Heart right ventricle (tissue), 16 donors: ENCODE data around the gene RNF123. TPM values are rescaled to one million over a fixed set of nuclear protein-coding genes. Genes with fewer than 3 reads are reported as not detected.

Experiments
- ATAC-seq, 8 donors: fragments of 200-7000 bp; cut with Tn5 transposase; one replicate each; pipeline ENCODE4 v1.9.1; 2020; ENCODE audit warnings: mild to moderate bottlenecking in 8 of 8, moderate library complexity in 8 of 8, moderate number of reproducible peaks in 1 of 8
- DNase-seq, 2 donors: peaks; one replicate each; pipeline ENCODE4 v3.0.0-alpha.2; 2020
- H3K27ac ChIP-seq, 10 donors: fragments of 200-600 bp; sonication (generic) in 2 of 10; one replicate each; pipeline versions ENCODE4 v1.5.0 to v1.8.0; 2020 to 2022; ENCODE audit warnings: mild to moderate bottlenecking in 3 of 10
- H3K27me3 ChIP-seq, 7 donors: fragments of 200-600 bp; one replicate each; pipeline ENCODE4 v1.8.0; 2021 to 2022; ENCODE audit warnings: mild to moderate bottlenecking in 2 of 7
- H3K36me3 ChIP-seq, 9 donors: fragments of 200-600 bp; sonication (generic) in 1 of 9; one replicate each; pipeline versions ENCODE4 v1.5.0 to v1.8.0; 2020 to 2022; ENCODE audit warnings: mild to moderate bottlenecking in 2 of 9
- H3K4me1 ChIP-seq, 9 donors: fragments of 200-600 bp; sonication (generic) in 1 of 9; one replicate each; pipeline versions ENCODE4 v1.5.0 to v1.8.0; 2020 to 2022; ENCODE audit warnings: mild to moderate bottlenecking in 4 of 9
- H3K4me3 ChIP-seq, 10 donors: fragments of 200-600 bp; sonication (generic) in 2 of 10; one replicate each; pipeline versions ENCODE4 v1.5.0 to v1.8.0; 2020 to 2022; ENCODE audit warnings: mild to moderate bottlenecking in 7 of 10, moderate library complexity in 2 of 10
- H3K9me3 ChIP-seq, 11 donors: fragments of 200-600 bp in 10 of 11; sonication (generic) in 2 of 11; one replicate each; pipeline versions ENCODE4 v1.5.0 to v1.8.0; 2013 to 2022; ENCODE audit warnings: mild to moderate bottlenecking in 2 of 11, control low read depth in 1 of 11, moderate library complexity in 1 of 11
- CTCF ChIP-seq, 9 donors: fragments of 200-600 bp; sonication (generic) in 2 of 9; IDR thresholded peaks; one replicate each; pipeline versions ENCODE4 v1.5.0 to v1.8.0; 2021 to 2022; ENCODE audit warnings: antibody characterized with exemption in 9 of 9, mild to moderate bottlenecking in 5 of 9, moderate library complexity in 1 of 9
- WGBS, 2 donors: extraction: QIAGEN DNeasy Blood & Tissue Kit; methylation state at CpG; one replicate each; pipeline ENCODE4 v1.1.7; 2013; ENCODE audit warnings: inconsistent platforms in 1 of 2; 5-methylcytosine and 5-hydroxymethylcytosine counted together
- intact Hi-C, 10 donors: fragments of 100-400 bp; cut with DNase I; formaldehyde crosslinking; loops; one replicate each; pipeline versions ENCODE4 v1.11.1 to v1.14.2; 2022
- polyA plus RNA-seq, 2 donors: library from polyadenylated mRNA; stranded (reverse); fragments of 200-250 nt; gene quantifications; one replicate each; pipeline ENCODE4 v1.2.3, GENCODE V29; 2013
- total RNA-seq, 10 donors: library from RNA; stranded (reverse); fragmentation: NEBNext Ultra II Directional in 3 of 10; extraction: Animal tissue kit (Norgen Biotek cat#: 25700) in 3 of 10; gene quantifications; one replicate each; pipeline versions ENCODE4 v1.2.1 to v1.2.4, GENCODE V29; 2021 to 2023
- donor health status: Arrhythmogenic right ventricular cardiomyopathy.
- donor health status: ischemic (EF 13 %, LVEDD 7.1; RV severe dilation, severe dysfunction).
- donor health status: healthy with polysubstance abuse.
- donor health status: DM: no; HTN: yes; CAD: no.
- donor health status: DM: no; HTN: no; CAD: no.
- donor health status: ischemic (EF 25% LVEDD 6.9; RV normal size, moderate dysfunction).
- donor health status: ischemic (EF 25% LVEDD 5.7; RV mildly dilated, moderate dysfunction).
- donor health status: healthy.
- donor health status: DM: yes; HTN: yes; CAD: no.
- donor health status: Ischemic cardiomyopathy.
- donor health status: ischemic (EF 35%, LVEDD 5.7; RV mildly dilated, moderate dysfunction).
- donor health status: nonischemic (EF 11% LVEDD 7.7; RV severe dilation, severe dysfunction).
- donor health status: DM: yes; HTN: yes; CAD: no.
- donor health status: PGD.
- donor health status: ischemic (EF 29% LVEDD 5.4; RV normal size, mild dysfunction).
- donor health status: nonischemic (EF 23%, LVEDD 6.1; RV moderate dilation, normal function).

Gene RNF123
- total and polyA plus RNA-seq, 12 donors: 23.6 to 61.8 (median 48.7) TPM

GRCh38 chr3:49652218-49652902 lies 37.0 kb upstream of the RNF123 start:
- no peaks in the 10 kb centered on the region for H3K9me3 ChIP-seq
- no peaks in the 10 kb centered on the region for H3K27me3 ChIP-seq
- H3K4me3 ChIP-seq: no peak overlapping the region
- WGBS, 2 donors: 90 to 91% methylated on average over 36 of the region's 36 CpGs
- ATAC-seq (no peak), DNase-seq (no peak)
- peaks cover 0 to 11% (median 0%) of the 10 kb centered on the region in 9 donors for H3K36me3 ChIP-seq
- H3K4me1 ChIP-seq: peaks cover 3 to 28% (median 15%) of the 10 kb centered on the region in 9 donors
- intact Hi-C loops: loop anchor here in 1 of 10 donors (5.0 kb wide), 1 partner anchor 95 kb away; no protein-coding TSS in a partner anchor
- H3K27ac ChIP-seq: no peak overlapping the region
- no peak for TF ChIP-seq CTCF (IDR thresholded peaks at IDR 0.05)

GRCh38 chr3:49652903-49653415 lies 36.4 kb upstream of the RNF123 start:
- DNase-seq (no peak), ATAC-seq (no peak)
- TF ChIP-seq CTCF (IDR thresholded peaks at IDR 0.05): no peak
- intact Hi-C loops: loop anchor here in 1 of 10 donors (5.0 kb wide), 1 partner anchor 96 kb away; no protein-coding TSS in a partner anchor
- no peak overlapping the region for H3K4me3 ChIP-seq
- H3K4me1 ChIP-seq: peaks cover 0 to 22% (median 9%) of the 10 kb centered on the region in 9 donors
- no peaks in the 10 kb centered on the region for H3K27me3 ChIP-seq
- no peaks in the 10 kb centered on the region for H3K9me3 ChIP-seq
- 88 to 90% methylated on average over 21 of the region's 21 CpGs for WGBS, 2 donors
- no peak overlapping the region for H3K27ac ChIP-seq
- peaks cover 0 to 11% (median 0%) of the 10 kb centered on the region in 9 donors for H3K36me3 ChIP-seq

- Histone ChIP-seq H3K4me3 (no peak overlapping the region), H3K4me1 (peaks cover 0 to 15% (median 4%) of the 10 kb centered on the region in 9 donors), H3K27ac (no peak overlapping the region), H3K36me3 (peaks cover 0 to 11% (median 0%) of the 10 kb centered on the region in 9 donors), H3K27me3 (no peaks in the 10 kb centered on the region), H3K9me3 (no peaks in the 10 kb centered on the region)
- ATAC-seq (no peak), DNase-seq (no peak)
- TF ChIP-seq CTCF (IDR thresholded peaks at IDR 0.05): no peak
- intact Hi-C loops: loop anchor here in 1 of 10 donors (5.0 kb wide), 1 partner anchor 96 kb away; no protein-coding TSS in a partner anchor
- WGBS, 2 donors: 71 to 74% methylated on average over 8 of the region's 8 CpGs
Observed at GRCh38 chr3:49653621-49654020, 35.7 kb upstream of the RNF123 start.

- no peak overlapping the region for H3K27ac ChIP-seq
- H3K9me3 ChIP-seq: no peaks in the 10 kb centered on the region
- no peak overlapping the region for H3K4me3 ChIP-seq
- H3K27me3 ChIP-seq: no peaks in the 10 kb centered on the region
- 91 to 93% methylated on average over 17 of the region's 17 CpGs for WGBS, 2 donors
- intact Hi-C loops: loop anchor here in 1 of 10 donors (5.0 kb wide), 1 partner anchor 97 kb away; no protein-coding TSS in a partner anchor
- peaks cover 0 to 11% (median 0%) of the 10 kb centered on the region in 9 donors for H3K36me3 ChIP-seq
- DNase-seq (no peak), ATAC-seq (no peak)
- peaks cover 0 to 9% (median 0%) of the 10 kb centered on the region in 9 donors for H3K4me1 ChIP-seq
- TF ChIP-seq CTCF (IDR thresholded peaks at IDR 0.05): no peak
Observed at GRCh38 chr3:49654176-49654825, 35.1 kb upstream of the RNF123 start.
